Heart left ventricle (tissue), 13 donors: ENCODE data around the gene TGFBR3.
"Not testable (repeated sequence)": the region's sequence is repeated elsewhere in the genome, so short reads cannot be mapped to it uniquely, and the experiment has no call there.

Experiments used
- POLR2A ChIP-seq, 2 donors: fragments of 450-650 bp; IDR thresholded peaks; one replicate each; pipeline ENCODE4 v1.6.1; 2017; ENCODE audit warnings: antibody characterized with exemption in 2 of 2, mild to moderate bottlenecking in 2 of 2, moderate library complexity in 2 of 2
- TF ChIP-seq, protein P1 (sequence below), 12 donors: fragments of 200-600 bp; sonication (generic) in 4 of 12; IDR thresholded peaks; one replicate each; pipeline versions ENCODE4 v1.5.0 to v1.8.0; 2018 to 2022; ENCODE audit warnings: antibody characterized with exemption in 12 of 12, mild to moderate bottlenecking in 5 of 12
- donor health status: ischemic (EF 13 %, LVEDD 7.1; RV severe dilation, severe dysfunction).
- donor health status: DM: no; HTN: yes; CAD: no.
- donor health status: DM: no; HTN: no; CAD: no.
- donor health status: ischemic (EF 25% LVEDD 6.9; RV normal size, moderate dysfunction).
- donor health status: ischemic (EF 25% LVEDD 5.7; RV mildly dilated, moderate dysfunction).
- donor health status: ischemic (EF 35%, LVEDD 5.7; RV mildly dilated, moderate dysfunction).
- donor health status: nonischemic (EF 11% LVEDD 7.7; RV severe dilation, severe dysfunction).
- donor health status: DM: yes; HTN: yes; CAD: no.
- donor health status: PGD.
- donor health status: ischemic (EF 29% LVEDD 5.4; RV normal size, mild dysfunction).
- donor health status: nonischemic (EF 23%, LVEDD 6.1; RV moderate dilation, normal function).

DNA sequence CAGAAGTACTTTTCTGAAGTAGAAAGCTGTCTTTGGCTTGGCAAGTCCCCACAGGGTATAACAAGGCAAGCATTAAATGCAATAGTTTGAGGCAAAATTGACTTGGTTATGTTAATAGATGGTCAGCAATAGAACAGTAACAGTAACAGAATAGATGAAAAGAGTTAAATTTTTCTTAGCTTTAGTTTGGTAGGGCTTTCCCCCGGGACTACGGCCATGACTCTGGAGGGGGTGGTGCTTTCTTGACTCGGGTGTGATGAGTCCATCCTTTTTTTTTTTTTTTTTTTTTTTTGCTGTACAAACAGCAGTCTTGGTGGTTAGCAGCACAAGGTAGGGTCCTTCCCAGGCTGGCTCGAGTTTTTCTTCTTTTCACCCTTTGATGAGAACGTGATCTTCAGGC, 219.3 kb downstream of the TGFBR3 start:
- TF ChIP-seq, protein P1, sequence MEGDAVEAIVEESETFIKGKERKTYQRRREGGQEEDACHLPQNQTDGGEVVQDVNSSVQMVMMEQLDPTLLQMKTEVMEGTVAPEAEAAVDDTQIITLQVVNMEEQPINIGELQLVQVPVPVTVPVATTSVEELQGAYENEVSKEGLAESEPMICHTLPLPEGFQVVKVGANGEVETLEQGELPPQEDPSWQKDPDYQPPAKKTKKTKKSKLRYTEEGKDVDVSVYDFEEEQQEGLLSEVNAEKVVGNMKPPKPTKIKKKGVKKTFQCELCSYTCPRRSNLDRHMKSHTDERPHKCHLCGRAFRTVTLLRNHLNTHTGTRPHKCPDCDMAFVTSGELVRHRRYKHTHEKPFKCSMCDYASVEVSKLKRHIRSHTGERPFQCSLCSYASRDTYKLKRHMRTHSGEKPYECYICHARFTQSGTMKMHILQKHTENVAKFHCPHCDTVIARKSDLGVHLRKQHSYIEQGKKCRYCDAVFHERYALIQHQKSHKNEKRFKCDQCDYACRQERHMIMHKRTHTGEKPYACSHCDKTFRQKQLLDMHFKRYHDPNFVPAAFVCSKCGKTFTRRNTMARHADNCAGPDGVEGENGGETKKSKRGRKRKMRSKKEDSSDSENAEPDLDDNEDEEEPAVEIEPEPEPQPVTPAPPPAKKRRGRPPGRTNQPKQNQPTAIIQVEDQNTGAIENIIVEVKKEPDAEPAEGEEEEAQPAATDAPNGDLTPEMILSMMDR (IDR thresholded peaks at IDR 0.05), result not testable (repeated sequence)
- not testable (repeated sequence) for TF ChIP-seq POLR2A (IDR thresholded peaks at IDR 0.05)
